T-cell (primary cell): ENCODE data around the gene ITPRIP. TPM values are rescaled to one million over a fixed set of nuclear protein-coding genes. Genes with fewer than 3 reads are reported as not detected.

ENCODE experiments used
- ATAC-seq, 4 experiments: fragments of 200-7000 bp in 3 of 4; fragments of 150-1000 bp in 1 of 4; cut with Tn5 transposase; replicated peaks in 1 of 4; 1 replicate in 3 of 4; 2 replicates in 1 of 4; pipeline ENCODE4 v1.10.0; 2021; ENCODE audit warnings: moderate library complexity in 3 of 4, mild to moderate bottlenecking in 2 of 4, moderate number of reproducible peaks in 1 of 4
- CTCF ChIA-PET, 2 donors: fragments of 300-600 bp; sonication (Branson Sonifier 250); formaldehyde crosslinking; loops; one replicate each; lab custom pipeline; 2022; ENCODE audit warnings: antibody characterized with exemption in 2 of 2; lab: Charles Lee
- POLR2A ChIA-PET, 2 donors: fragments of 300-600 bp; sonication (Branson Sonifier 250); formaldehyde crosslinking; loops; one replicate each; lab custom pipeline; 2022; ENCODE audit warnings: antibody characterized with exemption in 2 of 2; lab: Charles Lee
- DNase-seq, 35 experiments: peaks; one replicate each; pipeline versions ENCODE4 v3.0.0 to v3.0.0-alpha.2; 2013 to 2023
- H3K27ac ChIP-seq: one replicate; pipeline ENCODE4 v1.5.1; 2013; ENCODE audit warnings: low read length
- H3K27me3 ChIP-seq, 2 experiments: replicated peaks in 1 of 2; 1 replicate in 1 of 2; 2 replicates in 1 of 2; pipeline versions ENCODE4 v1.6.1 to v1.7.0; 2013; ENCODE audit warnings: low read length in 1 of 2, mixed read lengths in 1 of 2; ENCODE audit not compliant: control insufficient read depth in 2 of 2, insufficient read depth in 2 of 2; ENCODE audit errors: extremely low read depth in 1 of 2
- H3K36me3 ChIP-seq, 2 donors: 1 replicate in 1 of 2; 2 replicates in 1 of 2; pipeline versions ENCODE4 v1.6.1 to v1.7.0; 2013; ENCODE audit warnings: low read length in 1 of 2; ENCODE audit not compliant: control insufficient read depth in 2 of 2, insufficient read depth in 1 of 2; ENCODE audit errors: extremely low read depth in 1 of 2
- H3K4me1 ChIP-seq, 2 experiments: 1 replicate in 1 of 2; 2 replicates in 1 of 2; pipeline versions ENCODE4 v1.6.1 to v1.7.0; 2013; ENCODE audit warnings: low read length in 2 of 2, mixed read lengths in 1 of 2; ENCODE audit not compliant: insufficient read depth in 2 of 2, control insufficient read depth in 1 of 2; ENCODE audit errors: extremely low read depth in 1 of 2
- H3K4me3 ChIP-seq, 2 donors: 1 replicate in 1 of 2; 2 replicates in 1 of 2; pipeline versions ENCODE4 v1.5.1 to v1.7.0; 2013; ENCODE audit warnings: mild to moderate bottlenecking in 2 of 2, low read length in 1 of 2, moderate library complexity in 1 of 2; ENCODE audit not compliant: control insufficient read depth in 1 of 2; ENCODE audit errors: extremely low read depth in 1 of 2
- H3K9me3 ChIP-seq: 2 replicates; pipeline ENCODE4 v1.7.0; 2013
- H3K27ac Mint-ChIP-seq, 2 donors: one replicate each; pipeline ENCODE4 v1.8.0; 2020 to 2021; ENCODE audit warnings: mild to moderate bottlenecking in 2 of 2, mixed read lengths in 2 of 2
- H3K27me3 Mint-ChIP-seq, 2 donors: one replicate each; pipeline ENCODE4 v1.8.0; 2021 to 2022; ENCODE audit warnings: mixed read lengths in 2 of 2
- H3K36me3 Mint-ChIP-seq: one replicate; pipeline ENCODE4 v1.8.0; 2021; ENCODE audit warnings: mixed read lengths
- H3K4me1 Mint-ChIP-seq, 3 donors: one replicate each; pipeline ENCODE4 v1.8.0; 2020 to 2022; ENCODE audit warnings: mixed read lengths in 3 of 3, mild to moderate bottlenecking in 1 of 3
- H3K4me3 Mint-ChIP-seq, 3 donors: one replicate each; pipeline ENCODE4 v1.8.0; 2020 to 2022; ENCODE audit warnings: mild to moderate bottlenecking in 3 of 3, mixed read lengths in 3 of 3, moderate library complexity in 3 of 3
- H3K9me3 Mint-ChIP-seq, 3 donors: one replicate each; pipeline ENCODE4 v1.8.0; 2020 to 2022; ENCODE audit warnings: mixed read lengths in 3 of 3
- WGBS: methylation state at CpG from one replicate; pipeline ENCODE4 v1.1.5; 2013; ENCODE audit warnings: missing lambda C conversion rate; ENCODE audit not compliant: insufficient coverage; 5-methylcytosine and 5-hydroxymethylcytosine counted together
- total RNA-seq, 35 experiments: library from RNA in 6 of 35; stranded (reverse) in 6 of 35; fragments of 120-200 nt in 1 of 35; gene quantifications; one replicate each; pipeline versions ENCODE4 v1.2.1 to v1.2.4 and lab custom pipeline; 2013 to 2026

The ITPRIP gene
- total RNA-seq, 5 donors from 2014 or later (not counting 1 experiment from before 2014, with no cell fraction given): 16.9 to 98.5 (median 25.0) TPM

DNA sequence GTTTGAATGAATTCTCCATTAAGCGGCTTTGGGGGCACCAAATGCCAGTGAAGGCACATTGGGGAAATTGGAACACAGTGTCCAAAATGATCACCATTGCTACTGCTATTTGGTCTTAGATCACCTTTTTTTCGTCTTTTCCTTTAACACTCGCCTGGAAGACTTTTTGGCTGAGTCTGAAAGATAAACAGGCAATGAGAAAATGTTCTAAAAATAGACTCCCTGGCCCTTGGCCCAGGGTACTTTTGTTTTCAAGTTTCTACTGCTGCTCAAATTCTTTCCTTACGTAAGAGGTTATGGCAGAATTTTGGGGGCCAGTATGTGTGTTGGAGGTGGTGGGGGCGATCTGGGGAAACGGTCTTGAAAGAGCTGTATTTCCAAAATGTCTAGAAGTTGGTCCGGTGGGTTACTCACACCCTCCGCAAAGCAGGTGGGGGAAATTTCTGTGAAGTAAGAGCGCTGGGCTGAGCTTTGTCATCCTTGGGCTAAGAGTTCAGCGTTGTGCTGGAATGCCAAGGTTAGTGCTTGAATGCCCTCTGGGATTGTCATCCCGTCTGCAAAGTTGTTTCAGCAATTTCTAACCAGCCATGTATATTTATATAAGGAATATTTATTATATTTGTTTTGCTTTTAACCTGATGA is 1.3 kb upstream of the ITPRIP start:
- H3K27me3 Mint-ChIP-seq: no peaks in the 10 kb centered on the region
- H3K4me3 Mint-ChIP-seq: peak overlapping the region; percentile 88 to 99 (median 90)
- peak overlapping the region in 1 of 2 donors; percentile 58 for H3K27ac Mint-ChIP-seq
- H3K4me1 Mint-ChIP-seq: peaks cover 35 to 40% (median 35%) of the 10 kb centered on the region in 3 donors
- CTCF ChIA-PET: interaction anchor here (0.6 to 4.7 kb wide), 6 partner anchors 8 to 47 kb away, joined by 5 to 45 read pairs (median 10); no protein-coding TSS in a partner anchor
- peaks cover 24 to 32% of the 10 kb centered on the region in 2 experiments for H3K4me1 ChIP-seq
- no peaks in the 10 kb centered on the region for H3K9me3 Mint-ChIP-seq
- H3K4me3 ChIP-seq: no peak overlapping the region
- H3K27me3 ChIP-seq: no peaks in the 10 kb centered on the region
- H3K27ac ChIP-seq: no peak overlapping the region
- no peaks in the 10 kb centered on the region for H3K9me3 ChIP-seq
- POLR2A ChIA-PET: interaction anchor here (0.6 to 1.9 kb wide), 3 partner anchors 10 to 67 kb away, joined by 5 to 21 read pairs (median 8); no protein-coding TSS in a partner anchor
- ATAC-seq (no peak), DNase-seq (no peak)
- H3K36me3 ChIP-seq: no peaks in the 10 kb centered on the region
- 91% methylated on average over 6 of the region's 11 CpGs for WGBS
- no peaks in the 10 kb centered on the region for H3K36me3 Mint-ChIP-seq

- CTCF ChIA-PET: interaction anchor here (0.8 to 4.7 kb wide), 11 partner anchors 8 to 217 kb away, joined by 3 to 45 read pairs (median 6); partner anchors contain the start of genes CFAP58 (in 2 of the 2) and GSTO2 (in 1 of the 2)
- Histone ChIP-seq H3K4me1 (peaks cover 42 to 52% of the 10 kb centered on the region in 2 experiments), H3K27me3 (no peaks in the 10 kb centered on the region), H3K27ac (peak overlapping the region; percentile 88), H3K4me3 (peak overlapping the region; percentile 93 to 97), H3K9me3 (no peaks in the 10 kb centered on the region), H3K36me3 (peaks cover 4% of the 10 kb centered on the region in 2 donors)
- peaks cover 7% of the 10 kb centered on the region for H3K36me3 Mint-ChIP-seq
- 0% methylated on average over 11 of the region's 23 CpGs for WGBS
- peak overlapping the region; percentile 88 to 99 (median 90) for H3K4me3 Mint-ChIP-seq
- ATAC-seq (peak; percentile 5 to 25 (median 18)), DNase-seq (peak in 1 of 35 experiments; percentile 42)
- H3K4me1 Mint-ChIP-seq: peaks cover 55 to 60% (median 56%) of the 10 kb centered on the region in 3 donors
- H3K27me3 Mint-ChIP-seq: no peaks in the 10 kb centered on the region
- POLR2A ChIA-PET: interaction anchor here in 1 of 2 donors (1.5 to 1.9 kb wide), 2 partner anchors 8 to 14 kb away, joined by 12 to 21 read pairs; no protein-coding TSS in a partner anchor
- no peaks in the 10 kb centered on the region for H3K9me3 Mint-ChIP-seq
- H3K27ac Mint-ChIP-seq: peak overlapping the region; percentile 89 to 95
These were observed 712 bp downstream of the ITPRIP start for GRCh38 chr10:104337521-104337984.

GRCh38 chr10:104336821-104337467 is 1.3 kb downstream of the ITPRIP start:
- Mint-ChIP-seq H3K27me3 (no peaks in the 10 kb centered on the region), H3K36me3 (peaks cover 7% of the 10 kb centered on the region), H3K27ac (peak overlapping the region; percentile 89 to 95), H3K4me1 (peaks cover 60 to 66% (median 62%) of the 10 kb centered on the region in 3 donors), H3K4me3 (peak overlapping the region; percentile 88 to 99 (median 90)), H3K9me3 (no peaks in the 10 kb centered on the region)
- 7% methylated on average over 5 of the region's 12 CpGs for WGBS
- H3K27me3 ChIP-seq: no peaks in the 10 kb centered on the region
- peak overlapping the region; percentile 93 to 97 for H3K4me3 ChIP-seq
- peak overlapping the region; percentile 88 for H3K27ac ChIP-seq
- ATAC-seq (no peak), DNase-seq (peak in 1 of 35 experiments; percentile 24)
- no peaks in the 10 kb centered on the region for H3K9me3 ChIP-seq
- H3K4me1 ChIP-seq: peaks cover 49 to 56% of the 10 kb centered on the region in 2 experiments
- POLR2A ChIA-PET: interaction anchor here (0.8 to 1.1 kb wide), 4 partner anchors 9 to 15 kb away, joined by 3 to 7 read pairs (median 4); no protein-coding TSS in a partner anchor
- CTCF ChIA-PET: interaction anchor here (0.7 to 4.7 kb wide), 10 partner anchors 10 to 62 kb away, joined by 3 to 45 read pairs (median 4); no protein-coding TSS in a partner anchor
- H3K36me3 ChIP-seq: peaks cover 4 to 9% of the 10 kb centered on the region in 2 donors

DNA sequence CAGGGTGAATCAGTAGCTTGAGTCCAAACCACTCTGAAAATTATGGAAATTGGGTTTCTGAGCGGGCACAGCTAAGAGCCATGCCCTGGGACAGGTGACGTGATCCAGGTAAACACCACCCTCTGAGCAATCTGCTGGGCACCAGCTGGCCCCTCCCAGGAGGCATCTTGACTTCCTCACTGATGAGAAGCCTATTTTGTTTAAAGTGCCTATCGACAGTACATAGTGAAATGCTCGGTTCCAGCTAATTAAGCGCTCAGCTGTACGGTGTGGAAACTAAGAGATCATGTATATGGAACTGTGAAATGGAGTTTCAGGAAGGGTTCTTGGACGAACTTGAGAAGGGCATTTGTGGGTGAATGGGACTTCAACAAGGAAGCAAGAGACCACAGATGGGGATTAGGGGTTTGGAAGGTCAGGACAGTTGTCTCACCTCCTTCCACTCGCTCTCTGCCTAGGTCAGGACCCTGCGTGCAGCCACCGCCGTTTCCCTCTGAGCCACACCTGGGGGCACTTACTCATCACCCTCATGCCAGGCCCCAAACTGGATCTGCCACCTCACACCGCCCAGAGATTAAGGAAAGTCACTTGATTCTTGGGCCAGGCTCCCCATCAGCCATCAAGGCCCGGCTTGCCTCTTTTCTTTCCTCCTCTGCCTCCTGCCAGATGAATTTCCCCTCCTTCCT is 3.2 kb downstream of the ITPRIP start:
- DNase-seq: peak in 2 of 35 experiments; percentile 21 to 26
- Mint-ChIP-seq H3K27me3 (no peaks in the 10 kb centered on the region), H3K4me3 (peak overlapping the region; percentile 59 to 90 (median 88)), H3K9me3 (no peaks in the 10 kb centered on the region), H3K4me1 (peaks cover 76 to 82% (median 76%) of the 10 kb centered on the region in 3 donors), H3K36me3 (peaks cover 14% of the 10 kb centered on the region), H3K27ac (peak overlapping the region; percentile 87 to 89)
- Histone ChIP-seq H3K36me3 (peaks cover 6 to 18% of the 10 kb centered on the region in 2 donors), H3K27ac (peak overlapping the region; percentile 95), H3K9me3 (no peaks in the 10 kb centered on the region), H3K27me3 (no peaks in the 10 kb centered on the region), H3K4me1 (peaks cover 66 to 74% of the 10 kb centered on the region in 2 experiments), H3K4me3 (peak overlapping the region in 1 of 2 donors; percentile 5)
- ChIA-PET POLR2A (interaction anchor here (0.8 to 1.0 kb wide), 2 partner anchors 11 to 28 kb away, joined by 3 to 5 read pairs; no protein-coding TSS in a partner anchor), CTCF (interaction anchor here (0.6 to 4.7 kb wide), 5 partner anchors 29 to 1757 kb away, joined by 3 to 45 read pairs (median 3); no protein-coding TSS in a partner anchor)
- no peak for ATAC-seq
- WGBS: 67% methylated on average over 12 of the region's 13 CpGs

DNA sequence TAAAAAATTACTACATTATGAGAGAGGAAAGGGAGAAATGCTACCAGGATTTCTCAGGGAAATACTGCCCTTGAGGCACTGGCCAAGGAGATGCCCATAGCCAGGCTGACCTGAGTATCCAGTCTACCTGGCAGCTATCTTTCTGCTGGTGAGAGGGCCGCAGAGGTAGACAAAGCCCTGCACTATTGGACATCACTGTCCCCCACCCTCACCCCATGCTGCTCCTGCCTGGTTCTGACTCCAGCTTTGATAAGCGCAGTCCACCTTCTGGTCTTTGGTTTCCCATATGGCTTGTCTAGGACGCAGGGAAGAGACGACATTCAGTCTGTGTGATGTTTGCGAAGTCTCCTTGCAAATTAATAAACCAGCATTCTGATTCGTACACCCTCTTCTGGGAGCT is 3.7 kb downstream of the ITPRIP start:
- peak overlapping the region; percentile 95 for H3K27ac ChIP-seq
- WGBS: 100% methylated on average over 3 of the region's 6 CpGs
- POLR2A ChIA-PET: interaction anchor here (0.8 to 1.0 kb wide), 2 partner anchors 12 to 28 kb away, joined by 3 to 5 read pairs; no protein-coding TSS in a partner anchor

More for the DNA sequence above, 3.7 kb downstream of the ITPRIP start:
- Histone ChIP-seq H3K27me3 (no peaks in the 10 kb centered on the region), H3K9me3 (no peaks in the 10 kb centered on the region), H3K36me3 (peaks cover 6 to 18% of the 10 kb centered on the region in 2 donors), H3K4me1 (peaks cover 70 to 79% of the 10 kb centered on the region in 2 experiments), H3K4me3 (no peak overlapping the region)
- Mint-ChIP-seq H3K9me3 (no peaks in the 10 kb centered on the region), H3K27me3 (no peaks in the 10 kb centered on the region), H3K36me3 (peaks cover 14% of the 10 kb centered on the region), H3K4me1 (peaks cover 78 to 83% (median 80%) of the 10 kb centered on the region in 3 donors), H3K27ac (peak overlapping the region; percentile 87 to 89), H3K4me3 (peak overlapping the region; percentile 13 to 90 (median 88))
- CTCF ChIA-PET: interaction anchor here (0.6 to 1.1 kb wide), 4 partner anchors 14 to 1756 kb away, joined by 3 to 5 read pairs (median 3); partner anchors contain the start of gene CFAP58 (in 1 of the 2)
- ATAC-seq: no peak
- no peak for DNase-seq
